A673 (cell line): Measurements from ENCODE around the gene TGM4. TPM values are rescaled to one million over a fixed set of nuclear protein-coding genes. Genes with fewer than 3 reads are reported as not detected.

Experiments
- BruUV-seq: library from RNA; stranded (reverse); fragments of 400-500 nt; replicated peaks from 2 replicates; lab custom pipeline; 2021; lab: Mats Ljungman, UMichigan
- CTCF ChIA-PET: fragments of 300-600 bp; sonication (Branson Sonifier 250); formaldehyde crosslinking; loops from one replicate; lab custom pipeline; 2022; ENCODE audit warnings: antibody characterized with exemption; lab: Charles Lee
- POLR2A ChIA-PET: fragments of 300-600 bp; sonication (Branson Sonifier 250); formaldehyde crosslinking; loops from one replicate; lab custom pipeline; 2022; ENCODE audit warnings: antibody characterized with exemption; ENCODE audit not compliant: low non-redundant PET; lab: Charles Lee
- DNase-seq: peaks from one replicate; pipeline ENCODE4 v3.0.0-alpha.2; 2015; ENCODE audit warnings: low spot score
- H3K27ac ChIP-seq: fragments of 200-600 bp; sonication (generic); 2 replicates; pipeline ENCODE4 v1.5.1; 2016; ENCODE audit warnings: mixed run types, low read depth, mild to moderate bottlenecking, mixed read lengths, antibody characterized with exemption, low read length; ENCODE audit not compliant: poor library complexity, severe bottlenecking
- H3K27me3 ChIP-seq: fragments of 200-600 bp; sonication (generic); replicated peaks from 2 replicates; pipeline ENCODE4 v1.6.1; 2017; ENCODE audit warnings: mixed run types, low read depth, mild to moderate bottlenecking, mixed read lengths, antibody characterized with exemption, low read length; ENCODE audit not compliant: insufficient read depth, poor library complexity
- H3K36me3 ChIP-seq: fragments of 200-600 bp; sonication (generic); 2 replicates; pipeline ENCODE4 v1.6.1; 2016; ENCODE audit warnings: mixed run types, mild to moderate bottlenecking, mixed read lengths, antibody characterized with exemption, low read length; ENCODE audit not compliant: insufficient read depth, poor library complexity, severe bottlenecking
- H3K4me1 ChIP-seq: fragments of 200-600 bp; sonication (generic); 2 replicates; pipeline ENCODE4 v1.6.1; 2017; ENCODE audit warnings: mixed run types, mild to moderate bottlenecking, mixed read lengths, antibody characterized with exemption, low read length; ENCODE audit not compliant: insufficient read depth, poor library complexity, severe bottlenecking
- H3K4me3 ChIP-seq: fragments of 200-600 bp; sonication (generic); 2 replicates; pipeline ENCODE4 v1.5.1; 2016; ENCODE audit warnings: low read depth, mixed run types, mild to moderate bottlenecking, mixed read lengths, low read length; ENCODE audit not compliant: poor library complexity, severe bottlenecking
- H3K9me3 ChIP-seq: fragments of 200-600 bp; sonication (generic); 2 replicates; pipeline ENCODE4 v1.6.1; 2016; ENCODE audit warnings: mixed run types, low read depth, mild to moderate bottlenecking, mixed read lengths, antibody characterized with exemption, low read length; ENCODE audit not compliant: poor library complexity, severe bottlenecking
- EZH2 ChIP-seq: fragments of 200-600 bp; sonication (generic); IDR thresholded peaks from 2 replicates; pipeline ENCODE4 v1.6.1; 2017; ENCODE audit warnings: borderline replicate concordance, low read depth, mild to moderate bottlenecking, mixed read lengths, antibody characterized with exemption, low read length; ENCODE audit not compliant: poor library complexity, severe bottlenecking
- intact Hi-C: fragments of 100-400 bp; cut with micrococcal nuclease; formaldehyde crosslinking; loops from one replicate; pipeline ENCODE4 v1.10.0; 2022; ENCODE audit not compliant: unreplicated experiment
- total RNA-seq: library from RNA; stranded (reverse); gene quantifications from 2 replicates; pipeline ENCODE4 v1.2.3, GENCODE V29; 2021
- TF ChIP-seq, protein P1 (sequence below): fragments of 300-800, 200-600 bp; sonication (generic); conservative IDR thresholded peaks from 2 replicates; pipeline ENCODE4 v1.5.1; 2017; ENCODE audit warnings: low read depth, mild to moderate bottlenecking, antibody characterized with exemption, low read length, moderate library complexity, mixed read lengths

Gene TGM4
- total RNA-seq, 1 experiment from 2014 or later: 0.09 TPM

DNA sequence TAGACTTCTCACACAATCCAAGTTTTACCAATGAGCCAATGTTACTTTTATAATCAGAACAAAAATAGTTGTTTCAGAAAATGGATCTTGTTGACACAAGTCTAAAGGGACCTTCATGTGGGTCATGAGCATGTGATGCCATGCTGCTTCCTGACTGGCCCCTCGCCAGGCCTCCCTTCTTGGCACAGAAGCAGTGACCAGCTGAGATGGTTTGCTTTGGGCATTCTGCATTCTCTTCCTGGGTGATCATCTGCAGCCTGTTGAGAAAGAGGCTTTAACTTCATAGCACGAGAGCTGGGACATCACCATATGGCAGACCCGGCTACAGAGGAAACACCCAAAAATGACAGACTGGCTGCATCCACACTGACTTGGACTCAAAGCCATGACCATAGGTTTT lies 45.7 kb downstream of the TGM4 start:
- intact Hi-C loops: no loop called here
- no peaks in the 10 kb centered on the region for H3K9me3 ChIP-seq
- BruUV-seq: no TSS peak
- ChIA-PET POLR2A (no interaction called here), CTCF (no interaction called here)
- TF ChIP-seq EZH2: no peak
- TF ChIP-seq, protein P1, sequence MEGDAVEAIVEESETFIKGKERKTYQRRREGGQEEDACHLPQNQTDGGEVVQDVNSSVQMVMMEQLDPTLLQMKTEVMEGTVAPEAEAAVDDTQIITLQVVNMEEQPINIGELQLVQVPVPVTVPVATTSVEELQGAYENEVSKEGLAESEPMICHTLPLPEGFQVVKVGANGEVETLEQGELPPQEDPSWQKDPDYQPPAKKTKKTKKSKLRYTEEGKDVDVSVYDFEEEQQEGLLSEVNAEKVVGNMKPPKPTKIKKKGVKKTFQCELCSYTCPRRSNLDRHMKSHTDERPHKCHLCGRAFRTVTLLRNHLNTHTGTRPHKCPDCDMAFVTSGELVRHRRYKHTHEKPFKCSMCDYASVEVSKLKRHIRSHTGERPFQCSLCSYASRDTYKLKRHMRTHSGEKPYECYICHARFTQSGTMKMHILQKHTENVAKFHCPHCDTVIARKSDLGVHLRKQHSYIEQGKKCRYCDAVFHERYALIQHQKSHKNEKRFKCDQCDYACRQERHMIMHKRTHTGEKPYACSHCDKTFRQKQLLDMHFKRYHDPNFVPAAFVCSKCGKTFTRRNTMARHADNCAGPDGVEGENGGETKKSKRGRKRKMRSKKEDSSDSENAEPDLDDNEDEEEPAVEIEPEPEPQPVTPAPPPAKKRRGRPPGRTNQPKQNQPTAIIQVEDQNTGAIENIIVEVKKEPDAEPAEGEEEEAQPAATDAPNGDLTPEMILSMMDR: no peak
- H3K27ac ChIP-seq: no peak overlapping the region
- H3K36me3 ChIP-seq: peaks cover 21% of the 10 kb centered on the region
- H3K27me3 ChIP-seq: no peaks in the 10 kb centered on the region
- DNase-seq: no peak
- H3K4me1 ChIP-seq: peaks cover 4% of the 10 kb centered on the region
- no peak overlapping the region for H3K4me3 ChIP-seq

DNA sequence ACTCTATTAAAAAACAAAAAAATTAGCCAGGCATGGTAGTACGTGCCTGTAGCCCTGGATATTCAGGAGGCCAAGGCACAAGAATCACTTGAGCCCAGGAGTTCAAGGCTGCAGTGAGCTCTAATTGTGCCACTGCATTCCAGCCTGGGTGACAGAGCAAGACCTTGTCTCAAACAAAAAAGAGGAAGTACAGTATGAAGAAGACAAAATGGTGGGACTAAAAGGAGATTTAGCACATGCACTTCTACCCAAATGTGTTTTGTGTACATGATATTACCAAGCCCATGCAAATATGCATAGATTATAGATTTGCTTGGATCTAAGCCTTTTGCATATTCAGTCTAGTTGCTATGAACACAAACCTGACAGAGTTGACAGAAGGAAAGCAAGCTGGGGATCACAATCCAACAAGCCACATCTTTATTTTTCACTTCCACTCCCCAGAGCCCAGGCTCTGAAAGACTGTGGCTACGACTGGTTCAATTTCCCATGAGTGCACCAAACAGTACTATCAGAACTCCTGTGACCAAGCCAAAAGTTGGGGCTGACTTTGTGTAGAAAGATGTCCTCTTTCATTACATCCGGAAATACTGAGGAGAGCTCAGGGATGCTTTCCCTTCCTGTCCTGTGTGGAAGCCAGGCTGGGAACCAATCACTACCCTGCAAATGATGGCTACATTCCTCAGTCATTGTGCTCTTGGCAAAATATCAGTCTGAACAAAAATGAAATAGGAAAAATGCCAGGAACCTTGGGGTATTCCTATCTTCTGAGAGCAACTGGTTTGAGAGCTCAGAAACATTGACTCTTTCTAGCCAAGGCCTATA lies 49.4 kb downstream of the TGM4 start:
- TF ChIP-seq EZH2: no peak
- TF ChIP-seq, protein P1: no peak
- POLR2A ChIA-PET: no interaction called here
- Histone ChIP-seq H3K27me3 (no peaks in the 10 kb centered on the region), H3K27ac (peak overlapping the region; percentile 30), H3K4me3 (no peak overlapping the region), H3K36me3 (peaks cover 35% of the 10 kb centered on the region), H3K9me3 (no peaks in the 10 kb centered on the region), H3K4me1 (no peaks in the 10 kb centered on the region)
- CTCF ChIA-PET: interaction anchor here (0.6 to 1.2 kb wide), 2 partner anchors 9 to 69 kb away, joined by 3 read pairs; no protein-coding TSS in a partner anchor
- DNase-seq: no peak
- intact Hi-C loops: no loop called here
- no TSS peak for BruUV-seq

DNA sequence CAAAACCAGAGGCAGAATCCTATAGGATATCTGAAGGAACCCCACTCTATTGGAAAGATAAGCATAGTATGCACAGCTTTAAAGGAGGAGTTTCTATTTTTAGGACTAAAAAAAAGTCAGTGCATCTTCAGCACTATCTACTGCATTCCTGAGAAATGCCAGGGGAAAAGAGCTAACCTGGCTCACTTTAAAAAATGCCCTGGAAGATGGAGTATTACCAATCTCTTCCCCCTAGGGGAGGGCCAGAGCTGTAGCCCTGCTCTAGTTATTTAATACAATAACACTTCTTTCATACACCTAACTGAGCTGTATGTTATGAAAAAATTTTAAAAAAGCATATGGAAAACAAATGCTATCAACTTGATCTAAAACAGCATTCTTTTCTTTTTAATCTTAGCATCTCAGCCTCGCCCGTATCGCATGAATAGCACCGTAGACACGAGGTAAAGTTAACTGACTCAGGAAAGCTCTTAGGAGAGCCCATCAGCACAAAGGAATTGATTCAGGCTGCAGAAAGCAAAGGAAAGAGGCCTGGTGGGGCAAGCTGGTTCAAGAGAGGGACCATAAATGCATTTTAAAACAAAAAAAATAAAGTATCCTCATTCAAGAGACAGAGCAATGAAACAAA lies 50.2 kb downstream of the TGM4 start:
- DNase-seq: no peak
- Histone ChIP-seq H3K4me1 (no peaks in the 10 kb centered on the region), H3K4me3 (no peak overlapping the region), H3K27me3 (no peaks in the 10 kb centered on the region), H3K9me3 (no peaks in the 10 kb centered on the region), H3K27ac (peak overlapping the region; percentile 23), H3K36me3 (peaks cover 41% of the 10 kb centered on the region)
- BruUV-seq: no TSS peak
- ChIA-PET POLR2A (no interaction called here), CTCF (interaction anchor here (0.6 to 1.2 kb wide), 2 partner anchors 10 to 68 kb away, joined by 3 read pairs; no protein-coding TSS in a partner anchor)
- no peak for TF ChIP-seq EZH2
- TF ChIP-seq, protein P1: no peak
- intact Hi-C loops: no loop called here
